ENCODE results near the gene MOCS1.

DNA sequence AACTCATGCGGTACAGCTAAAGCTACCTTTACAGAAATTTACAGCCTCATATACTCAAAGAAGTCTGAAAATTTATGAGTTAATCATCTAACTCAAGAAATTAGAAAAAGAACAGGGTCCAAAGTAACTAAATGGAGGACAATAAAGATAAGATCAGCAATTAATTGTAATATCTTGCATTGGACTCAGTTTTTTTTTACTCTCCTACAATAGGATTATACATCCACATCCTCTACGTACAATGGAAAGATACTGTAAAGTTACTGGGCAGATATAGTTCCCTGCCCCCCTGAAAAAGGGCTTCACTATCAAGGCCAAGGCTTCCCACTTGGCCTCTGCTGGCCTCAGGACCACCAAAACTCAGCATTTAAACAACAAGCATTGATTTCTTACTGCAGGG, 31.5 kb upstream of the MOCS1 start:
- TF ChIP-seq, protein P1, sequence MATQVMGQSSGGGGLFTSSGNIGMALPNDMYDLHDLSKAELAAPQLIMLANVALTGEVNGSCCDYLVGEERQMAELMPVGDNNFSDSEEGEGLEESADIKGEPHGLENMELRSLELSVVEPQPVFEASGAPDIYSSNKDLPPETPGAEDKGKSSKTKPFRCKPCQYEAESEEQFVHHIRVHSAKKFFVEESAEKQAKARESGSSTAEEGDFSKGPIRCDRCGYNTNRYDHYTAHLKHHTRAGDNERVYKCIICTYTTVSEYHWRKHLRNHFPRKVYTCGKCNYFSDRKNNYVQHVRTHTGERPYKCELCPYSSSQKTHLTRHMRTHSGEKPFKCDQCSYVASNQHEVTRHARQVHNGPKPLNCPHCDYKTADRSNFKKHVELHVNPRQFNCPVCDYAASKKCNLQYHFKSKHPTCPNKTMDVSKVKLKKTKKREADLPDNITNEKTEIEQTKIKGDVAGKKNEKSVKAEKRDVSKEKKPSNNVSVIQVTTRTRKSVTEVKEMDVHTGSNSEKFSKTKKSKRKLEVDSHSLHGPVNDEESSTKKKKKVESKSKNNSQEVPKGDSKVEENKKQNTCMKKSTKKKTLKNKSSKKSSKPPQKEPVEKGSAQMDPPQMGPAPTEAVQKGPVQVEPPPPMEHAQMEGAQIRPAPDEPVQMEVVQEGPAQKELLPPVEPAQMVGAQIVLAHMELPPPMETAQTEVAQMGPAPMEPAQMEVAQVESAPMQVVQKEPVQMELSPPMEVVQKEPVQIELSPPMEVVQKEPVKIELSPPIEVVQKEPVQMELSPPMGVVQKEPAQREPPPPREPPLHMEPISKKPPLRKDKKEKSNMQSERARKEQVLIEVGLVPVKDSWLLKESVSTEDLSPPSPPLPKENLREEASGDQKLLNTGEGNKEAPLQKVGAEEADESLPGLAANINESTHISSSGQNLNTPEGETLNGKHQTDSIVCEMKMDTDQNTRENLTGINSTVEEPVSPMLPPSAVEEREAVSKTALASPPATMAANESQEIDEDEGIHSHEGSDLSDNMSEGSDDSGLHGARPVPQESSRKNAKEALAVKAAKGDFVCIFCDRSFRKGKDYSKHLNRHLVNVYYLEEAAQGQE (IDR thresholded peaks at IDR 0.05) = no peak
- TF ChIP-seq, protein P2, sequence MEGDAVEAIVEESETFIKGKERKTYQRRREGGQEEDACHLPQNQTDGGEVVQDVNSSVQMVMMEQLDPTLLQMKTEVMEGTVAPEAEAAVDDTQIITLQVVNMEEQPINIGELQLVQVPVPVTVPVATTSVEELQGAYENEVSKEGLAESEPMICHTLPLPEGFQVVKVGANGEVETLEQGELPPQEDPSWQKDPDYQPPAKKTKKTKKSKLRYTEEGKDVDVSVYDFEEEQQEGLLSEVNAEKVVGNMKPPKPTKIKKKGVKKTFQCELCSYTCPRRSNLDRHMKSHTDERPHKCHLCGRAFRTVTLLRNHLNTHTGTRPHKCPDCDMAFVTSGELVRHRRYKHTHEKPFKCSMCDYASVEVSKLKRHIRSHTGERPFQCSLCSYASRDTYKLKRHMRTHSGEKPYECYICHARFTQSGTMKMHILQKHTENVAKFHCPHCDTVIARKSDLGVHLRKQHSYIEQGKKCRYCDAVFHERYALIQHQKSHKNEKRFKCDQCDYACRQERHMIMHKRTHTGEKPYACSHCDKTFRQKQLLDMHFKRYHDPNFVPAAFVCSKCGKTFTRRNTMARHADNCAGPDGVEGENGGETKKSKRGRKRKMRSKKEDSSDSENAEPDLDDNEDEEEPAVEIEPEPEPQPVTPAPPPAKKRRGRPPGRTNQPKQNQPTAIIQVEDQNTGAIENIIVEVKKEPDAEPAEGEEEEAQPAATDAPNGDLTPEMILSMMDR (IDR thresholded peaks at IDR 0.05; ENCODE audit: low read depth, low read length, missing input control) = no peak
- TF ChIP-seq, protein P3, sequence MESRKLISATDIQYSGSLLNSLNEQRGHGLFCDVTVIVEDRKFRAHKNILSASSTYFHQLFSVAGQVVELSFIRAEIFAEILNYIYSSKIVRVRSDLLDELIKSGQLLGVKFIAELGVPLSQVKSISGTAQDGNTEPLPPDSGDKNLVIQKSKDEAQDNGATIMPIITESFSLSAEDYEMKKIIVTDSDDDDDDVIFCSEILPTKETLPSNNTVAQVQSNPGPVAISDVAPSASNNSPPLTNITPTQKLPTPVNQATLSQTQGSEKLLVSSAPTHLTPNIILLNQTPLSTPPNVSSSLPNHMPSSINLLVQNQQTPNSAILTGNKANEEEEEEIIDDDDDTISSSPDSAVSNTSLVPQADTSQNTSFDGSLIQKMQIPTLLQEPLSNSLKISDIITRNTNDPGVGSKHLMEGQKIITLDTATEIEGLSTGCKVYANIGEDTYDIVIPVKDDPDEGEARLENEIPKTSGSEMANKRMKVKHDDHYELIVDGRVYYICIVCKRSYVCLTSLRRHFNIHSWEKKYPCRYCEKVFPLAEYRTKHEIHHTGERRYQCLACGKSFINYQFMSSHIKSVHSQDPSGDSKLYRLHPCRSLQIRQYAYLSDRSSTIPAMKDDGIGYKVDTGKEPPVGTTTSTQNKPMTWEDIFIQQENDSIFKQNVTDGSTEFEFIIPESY (IDR thresholded peaks at IDR 0.05) = no peak

All from liver (tissue), 2 donors.